ENCODE results near the gene TPRX1.
"Not testable (repeated sequence)": the region's sequence is repeated elsewhere in the genome, so short reads cannot be mapped to it uniquely, and the experiment has no call there.

TPRX1 gene

DNA sequence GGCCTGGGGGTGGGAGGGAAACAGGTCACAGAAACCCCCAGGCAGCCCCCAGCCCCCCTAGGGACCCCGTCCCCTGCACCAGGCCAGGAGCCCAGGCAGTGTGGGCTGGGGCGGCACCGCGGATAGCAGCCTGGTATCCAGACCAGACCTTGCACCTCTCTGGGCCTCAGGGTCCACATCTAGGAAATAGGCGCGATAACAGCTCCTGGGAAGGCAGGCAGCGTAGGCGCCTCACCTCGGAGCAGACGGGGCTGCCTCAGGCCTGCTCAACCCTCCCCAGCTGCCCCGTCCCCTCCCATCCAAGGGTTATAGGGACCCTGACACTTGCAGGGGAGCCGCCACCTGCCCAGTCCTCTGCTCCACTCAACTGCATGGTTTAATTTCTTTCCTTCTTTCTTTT, 680 bp downstream of the TPRX1 start:
- not testable (repeated sequence) for H3K23ac ChIP-seq (ENCODE audit: low read depth, low read length, poor library complexity); H4K8ac ChIP-seq (ENCODE audit: low read depth, low read length); H3K27ac ChIP-seq (replicated peaks; ENCODE audit: low read length); DNase-seq (ENCODE audit: low spot score); H3K18ac ChIP-seq (ENCODE audit: low read length); H3K14ac ChIP-seq (ENCODE audit: low read length); H2AK5ac ChIP-seq (ENCODE audit: low read depth, low read length); H3K9ac ChIP-seq (ENCODE audit: low read depth, low read length, poor library complexity); H2AFZ ChIP-seq (ENCODE audit: low read length); H3K27me3 ChIP-seq (ENCODE audit: control insufficient read depth in 3 of 3, insufficient read depth in 3 of 3, low read depth in 1 of 3, low read length in 3 of 3); H3K79me1 ChIP-seq (ENCODE audit: low read depth, low read length); H2BK12ac ChIP-seq (ENCODE audit: low read length); H3K4ac ChIP-seq (ENCODE audit: low read length); H3K4me1 ChIP-seq (ENCODE audit: control insufficient read depth in 2 of 2, insufficient read depth in 1 of 2, low read depth in 1 of 2, low read length in 2 of 2); H4K91ac ChIP-seq (ENCODE audit: low read depth, low read length, poor library complexity); H2BK5ac ChIP-seq (ENCODE audit: low read length); H3K4me2 ChIP-seq (ENCODE audit: insufficient read depth, low read length, poor library complexity, severe bottlenecking); H2BK120ac ChIP-seq (ENCODE audit: low read depth, low read length); H3K36me3 ChIP-seq (replicated peaks in 1 of 2; ENCODE audit: control insufficient read depth in 2 of 2, insufficient read depth in 2 of 2, low read length in 2 of 2); H3K9me3 ChIP-seq (replicated peaks in 1 of 2; ENCODE audit: control insufficient read depth in 2 of 2, insufficient read depth in 1 of 2, low read depth in 1 of 2, low read length in 2 of 2); H2BK15ac ChIP-seq (ENCODE audit: low read length); H3K4me3 ChIP-seq (ENCODE audit: low read length in 2 of 2)
- WGBS, 2 donors (ENCODE audit: extremely low coverage in 2 of 2, insufficient read length in 2 of 2, insufficient replicate concordance in 1 of 2), result no CpG with 5 or more reads among the region's 12 CpGs

DNA sequence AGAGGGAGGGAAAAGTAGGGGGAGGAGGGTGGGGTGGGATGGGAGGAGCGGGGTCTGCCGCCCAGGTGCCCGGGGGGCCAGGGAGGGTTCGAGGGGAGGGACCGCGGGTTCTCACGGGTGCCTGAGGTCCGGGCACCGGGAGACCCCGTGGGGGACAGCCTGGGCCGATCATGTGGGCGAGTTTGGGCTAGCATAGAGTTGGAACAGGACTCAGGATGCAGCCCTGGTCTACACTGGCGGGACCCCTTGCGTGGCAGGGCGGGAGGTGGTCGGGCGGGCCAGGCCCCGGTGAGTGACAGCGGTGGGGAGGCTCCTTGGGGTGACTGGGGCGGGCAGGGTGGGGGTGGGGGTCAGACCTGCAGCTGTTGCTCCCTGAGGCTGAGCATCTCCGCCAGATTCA, 1.2 kb downstream of the TPRX1 start:
- H3K27ac ChIP-seq (replicated peaks; ENCODE audit: low read length); H3K23ac ChIP-seq (ENCODE audit: low read depth, low read length, poor library complexity); H3K14ac ChIP-seq (ENCODE audit: low read length); DNase-seq (ENCODE audit: low spot score); H2AFZ ChIP-seq (ENCODE audit: low read length); H2BK12ac ChIP-seq (ENCODE audit: low read length); H3K4me2 ChIP-seq (ENCODE audit: insufficient read depth, low read length, poor library complexity, severe bottlenecking); H3K4me3 ChIP-seq (ENCODE audit: low read length in 2 of 2); H2BK15ac ChIP-seq (ENCODE audit: low read length); H3K27me3 ChIP-seq (ENCODE audit: control insufficient read depth in 3 of 3, insufficient read depth in 3 of 3, low read depth in 1 of 3, low read length in 3 of 3); H3K36me3 ChIP-seq (replicated peaks in 1 of 2; ENCODE audit: control insufficient read depth in 2 of 2, insufficient read depth in 2 of 2, low read length in 2 of 2); H4K8ac ChIP-seq (ENCODE audit: low read depth, low read length); H3K9me3 ChIP-seq (replicated peaks in 1 of 2; ENCODE audit: control insufficient read depth in 2 of 2, insufficient read depth in 1 of 2, low read depth in 1 of 2, low read length in 2 of 2); H3K79me1 ChIP-seq (ENCODE audit: low read depth, low read length); H2AK5ac ChIP-seq (ENCODE audit: low read depth, low read length); H2BK120ac ChIP-seq (ENCODE audit: low read depth, low read length); H3K4ac ChIP-seq (ENCODE audit: low read length); H3K18ac ChIP-seq (ENCODE audit: low read length); H3K9ac ChIP-seq (ENCODE audit: low read depth, low read length, poor library complexity); H2BK5ac ChIP-seq (ENCODE audit: low read length); H3K4me1 ChIP-seq (ENCODE audit: control insufficient read depth in 2 of 2, insufficient read depth in 1 of 2, low read depth in 1 of 2, low read length in 2 of 2); H4K91ac ChIP-seq (ENCODE audit: low read depth, low read length, poor library complexity): not testable (repeated sequence)
- WGBS, 2 donors (ENCODE audit: extremely low coverage in 2 of 2, insufficient read length in 2 of 2, insufficient replicate concordance in 1 of 2), result no CpG with 5 or more reads among the region's 21 CpGs

DNA sequence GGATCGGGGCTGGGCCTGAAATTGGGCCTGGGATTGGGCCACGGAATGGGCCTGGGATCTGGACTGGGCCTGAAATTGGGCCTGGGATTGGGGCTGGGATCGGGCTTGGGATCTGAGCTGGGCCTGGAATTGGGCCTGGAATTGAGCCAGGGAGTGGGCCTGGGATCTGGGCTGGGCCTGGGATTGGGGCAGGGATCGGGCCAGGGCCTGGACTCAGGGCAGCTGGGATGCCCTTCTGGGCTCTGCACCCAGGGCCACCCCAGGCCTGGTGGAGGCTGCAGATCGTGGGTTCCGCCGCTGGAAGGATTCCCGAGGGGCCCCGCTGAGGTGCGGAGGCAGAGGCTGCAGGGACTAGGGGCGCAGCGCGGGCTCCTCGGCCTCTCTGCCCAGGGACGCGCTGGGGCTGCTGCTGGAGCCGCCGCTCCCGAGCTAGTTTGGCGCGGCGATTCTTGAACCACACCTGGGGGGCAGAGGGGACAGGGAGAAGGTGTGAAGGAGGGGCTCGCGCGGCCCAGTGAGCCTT, 1.8 kb downstream of the TPRX1 start:
- no peak overlapping the region for H3K4me3 ChIP-seq (ENCODE audit: low read length in 2 of 2)
- H3K36me3 ChIP-seq (replicated peaks in 1 of 2; ENCODE audit: control insufficient read depth in 2 of 2, insufficient read depth in 2 of 2, low read length in 2 of 2), result no peaks in the 10 kb centered on the region
- DNase-seq (ENCODE audit: low spot score), result no peak
- H3K18ac ChIP-seq (ENCODE audit: low read length), result no peak overlapping the region
- WGBS, 2 donors (ENCODE audit: extremely low coverage in 2 of 2, insufficient read length in 2 of 2, insufficient replicate concordance in 1 of 2), result no CpG with 5 or more reads among the region's 25 CpGs
- peak overlapping the region; percentile 83 for H2AK5ac ChIP-seq (ENCODE audit: low read depth, low read length)
- no peak overlapping the region for H3K14ac ChIP-seq (ENCODE audit: low read length)
- H3K4ac ChIP-seq (ENCODE audit: low read length), result no peak overlapping the region
- H2BK5ac ChIP-seq (ENCODE audit: low read length), result no peak overlapping the region
- no peak overlapping the region for H3K23ac ChIP-seq (ENCODE audit: low read depth, low read length, poor library complexity)
- no peak overlapping the region for H2BK12ac ChIP-seq (ENCODE audit: low read length)
- no peak overlapping the region for H4K91ac ChIP-seq (ENCODE audit: low read depth, low read length, poor library complexity)
- no peaks in the 10 kb centered on the region for H3K4me1 ChIP-seq (ENCODE audit: control insufficient read depth in 2 of 2, insufficient read depth in 1 of 2, low read depth in 1 of 2, low read length in 2 of 2)
- no peak overlapping the region for H2BK120ac ChIP-seq (ENCODE audit: low read depth, low read length)
- no peaks in the 10 kb centered on the region for H3K79me1 ChIP-seq (ENCODE audit: low read depth, low read length)
- no peak overlapping the region for H3K9ac ChIP-seq (ENCODE audit: low read depth, low read length, poor library complexity)
- H3K27me3 ChIP-seq (ENCODE audit: control insufficient read depth in 3 of 3, insufficient read depth in 3 of 3, low read depth in 1 of 3, low read length in 3 of 3), result peaks cover 0 to 2% (median 0%) of the 10 kb centered on the region in 3 experiments
- H2AFZ ChIP-seq (ENCODE audit: low read length), result no peak overlapping the region
- no peak overlapping the region for H3K4me2 ChIP-seq (ENCODE audit: insufficient read depth, low read length, poor library complexity, severe bottlenecking)
- no peak overlapping the region for H2BK15ac ChIP-seq (ENCODE audit: low read length)
- no peaks in the 10 kb centered on the region for H3K9me3 ChIP-seq (replicated peaks in 1 of 2; ENCODE audit: control insufficient read depth in 2 of 2, insufficient read depth in 1 of 2, low read depth in 1 of 2, low read length in 2 of 2)
- H4K8ac ChIP-seq (ENCODE audit: low read depth, low read length), result peak overlapping the region; percentile 43
- no peak overlapping the region for H3K27ac ChIP-seq (replicated peaks; ENCODE audit: low read length)

DNA sequence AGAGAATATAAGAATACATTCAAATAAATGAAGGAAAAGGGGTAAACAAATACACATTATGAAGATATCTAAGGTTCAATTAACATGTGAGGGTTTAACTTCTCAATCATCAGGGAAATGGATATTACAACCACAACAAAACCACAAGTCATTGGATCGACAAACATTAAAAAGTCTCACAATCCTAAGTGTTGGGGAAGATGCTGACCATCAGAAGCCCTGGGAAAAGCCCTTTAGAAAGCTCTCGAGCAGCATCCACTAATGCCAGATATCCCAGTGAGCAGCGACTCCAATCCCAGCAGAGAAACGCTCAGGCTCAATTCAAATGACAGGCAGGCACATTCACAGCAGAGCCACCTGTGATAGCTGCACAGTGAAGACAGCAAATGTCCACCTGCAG, 3.1 kb downstream of the TPRX1 start:
- Histone ChIP-seq H3K4me3 (ENCODE audit: low read length in 2 of 2) (no peak overlapping the region), H2BK120ac (ENCODE audit: low read depth, low read length) (no peak overlapping the region), H2BK15ac (ENCODE audit: low read length) (no peak overlapping the region), H3K9ac (ENCODE audit: low read depth, low read length, poor library complexity) (no peak overlapping the region), H2BK5ac (ENCODE audit: low read length) (no peak overlapping the region), H3K4me2 (ENCODE audit: insufficient read depth, low read length, poor library complexity, severe bottlenecking) (no peak overlapping the region), H2AFZ (ENCODE audit: low read length) (no peak overlapping the region), H3K27me3 (ENCODE audit: control insufficient read depth in 3 of 3, insufficient read depth in 3 of 3, low read depth in 1 of 3, low read length in 3 of 3) (peaks cover 0 to 2% (median 0%) of the 10 kb centered on the region in 3 experiments), H2BK12ac (ENCODE audit: low read length) (no peak overlapping the region), H3K36me3 (replicated peaks in 1 of 2; ENCODE audit: control insufficient read depth in 2 of 2, insufficient read depth in 2 of 2, low read length in 2 of 2) (no peaks in the 10 kb centered on the region), H3K27ac (replicated peaks; ENCODE audit: low read length) (no peak overlapping the region), H3K14ac (ENCODE audit: low read length) (no peak overlapping the region), H3K4me1 (ENCODE audit: control insufficient read depth in 2 of 2, insufficient read depth in 1 of 2, low read depth in 1 of 2, low read length in 2 of 2) (no peaks in the 10 kb centered on the region), H2AK5ac (ENCODE audit: low read depth, low read length) (no peak overlapping the region), H3K18ac (ENCODE audit: low read length) (no peak overlapping the region), H3K23ac (ENCODE audit: low read depth, low read length, poor library complexity) (no peak overlapping the region), H3K4ac (ENCODE audit: low read length) (no peak overlapping the region), H4K91ac (ENCODE audit: low read depth, low read length, poor library complexity) (no peak overlapping the region), H3K79me1 (ENCODE audit: low read depth, low read length) (no peaks in the 10 kb centered on the region), H4K8ac (ENCODE audit: low read depth, low read length) (no peak overlapping the region), H3K9me3 (replicated peaks in 1 of 2; ENCODE audit: control insufficient read depth in 2 of 2, insufficient read depth in 1 of 2, low read depth in 1 of 2, low read length in 2 of 2) (no peaks in the 10 kb centered on the region)
- no CpG with 5 or more reads among the region's 4 CpGs for WGBS, 2 donors (ENCODE audit: extremely low coverage in 2 of 2, insufficient read length in 2 of 2, insufficient replicate concordance in 1 of 2)
- no peak for DNase-seq (ENCODE audit: low spot score)
